Heart right ventricle (tissue), 16 donors: ENCODE results near the gene POU6F2. TPM values are rescaled to one million over a fixed set of nuclear protein-coding genes. Genes with fewer than 3 reads are reported as not detected.

Experiments
- ATAC-seq, 8 donors: fragments of 200-7000 bp; cut with Tn5 transposase; one replicate each; pipeline ENCODE4 v1.9.1; 2020; ENCODE audit warnings: mild to moderate bottlenecking in 8 of 8, moderate library complexity in 8 of 8, moderate number of reproducible peaks in 1 of 8
- DNase-seq, 2 donors: peaks; one replicate each; pipeline ENCODE4 v3.0.0-alpha.2; 2020
- H3K27ac ChIP-seq, 10 donors: fragments of 200-600 bp; sonication (generic) in 2 of 10; one replicate each; pipeline versions ENCODE4 v1.5.0 to v1.8.0; 2020 to 2022; ENCODE audit warnings: mild to moderate bottlenecking in 3 of 10
- H3K27me3 ChIP-seq, 7 donors: fragments of 200-600 bp; one replicate each; pipeline ENCODE4 v1.8.0; 2021 to 2022; ENCODE audit warnings: mild to moderate bottlenecking in 2 of 7
- H3K36me3 ChIP-seq, 9 donors: fragments of 200-600 bp; sonication (generic) in 1 of 9; one replicate each; pipeline versions ENCODE4 v1.5.0 to v1.8.0; 2020 to 2022; ENCODE audit warnings: mild to moderate bottlenecking in 2 of 9
- H3K4me1 ChIP-seq, 9 donors: fragments of 200-600 bp; sonication (generic) in 1 of 9; one replicate each; pipeline versions ENCODE4 v1.5.0 to v1.8.0; 2020 to 2022; ENCODE audit warnings: mild to moderate bottlenecking in 4 of 9
- H3K4me3 ChIP-seq, 10 donors: fragments of 200-600 bp; sonication (generic) in 2 of 10; one replicate each; pipeline versions ENCODE4 v1.5.0 to v1.8.0; 2020 to 2022; ENCODE audit warnings: mild to moderate bottlenecking in 7 of 10, moderate library complexity in 2 of 10
- H3K9me3 ChIP-seq, 11 donors: fragments of 200-600 bp in 10 of 11; sonication (generic) in 2 of 11; one replicate each; pipeline versions ENCODE4 v1.5.0 to v1.8.0; 2013 to 2022; ENCODE audit warnings: mild to moderate bottlenecking in 2 of 11, control low read depth in 1 of 11, moderate library complexity in 1 of 11
- WGBS, 2 donors: extraction: QIAGEN DNeasy Blood & Tissue Kit; methylation state at CpG; one replicate each; pipeline ENCODE4 v1.1.7; 2013; ENCODE audit warnings: inconsistent platforms in 1 of 2; 5-methylcytosine and 5-hydroxymethylcytosine counted together
- intact Hi-C, 10 donors: fragments of 100-400 bp; cut with DNase I; formaldehyde crosslinking; loops; one replicate each; pipeline versions ENCODE4 v1.11.1 to v1.14.2; 2022
- polyA plus RNA-seq, 2 donors: library from polyadenylated mRNA; stranded (reverse); fragments of 200-250 nt; gene quantifications; one replicate each; pipeline ENCODE4 v1.2.3, GENCODE V29; 2013
- total RNA-seq, 10 donors: library from RNA; stranded (reverse); fragmentation: NEBNext Ultra II Directional in 3 of 10; extraction: Animal tissue kit (Norgen Biotek cat#: 25700) in 3 of 10; gene quantifications; one replicate each; pipeline versions ENCODE4 v1.2.1 to v1.2.4, GENCODE V29; 2021 to 2023
- TF ChIP-seq, protein P1 (sequence below), 9 donors: fragments of 200-600 bp; sonication (generic) in 2 of 9; IDR thresholded peaks; one replicate each; pipeline versions ENCODE4 v1.5.0 to v1.8.0; 2021 to 2022; ENCODE audit warnings: antibody characterized with exemption in 9 of 9, mild to moderate bottlenecking in 5 of 9, moderate library complexity in 1 of 9
- donor health status: Arrhythmogenic right ventricular cardiomyopathy.
- donor health status: ischemic (EF 13 %, LVEDD 7.1; RV severe dilation, severe dysfunction).
- donor health status: healthy with polysubstance abuse.
- donor health status: DM: no; HTN: yes; CAD: no.
- donor health status: DM: no; HTN: no; CAD: no.
- donor health status: ischemic (EF 25% LVEDD 6.9; RV normal size, moderate dysfunction).
- donor health status: ischemic (EF 25% LVEDD 5.7; RV mildly dilated, moderate dysfunction).
- donor health status: healthy.
- donor health status: DM: yes; HTN: yes; CAD: no.
- donor health status: Ischemic cardiomyopathy.
- donor health status: ischemic (EF 35%, LVEDD 5.7; RV mildly dilated, moderate dysfunction).
- donor health status: nonischemic (EF 11% LVEDD 7.7; RV severe dilation, severe dysfunction).
- donor health status: DM: yes; HTN: yes; CAD: no.
- donor health status: PGD.
- donor health status: ischemic (EF 29% LVEDD 5.4; RV normal size, mild dysfunction).
- donor health status: nonischemic (EF 23%, LVEDD 6.1; RV moderate dilation, normal function).

Gene POU6F2
- total and polyA plus RNA-seq, 12 donors, result under 0.01 to 0.83 (median 0.34) TPM

DNA sequence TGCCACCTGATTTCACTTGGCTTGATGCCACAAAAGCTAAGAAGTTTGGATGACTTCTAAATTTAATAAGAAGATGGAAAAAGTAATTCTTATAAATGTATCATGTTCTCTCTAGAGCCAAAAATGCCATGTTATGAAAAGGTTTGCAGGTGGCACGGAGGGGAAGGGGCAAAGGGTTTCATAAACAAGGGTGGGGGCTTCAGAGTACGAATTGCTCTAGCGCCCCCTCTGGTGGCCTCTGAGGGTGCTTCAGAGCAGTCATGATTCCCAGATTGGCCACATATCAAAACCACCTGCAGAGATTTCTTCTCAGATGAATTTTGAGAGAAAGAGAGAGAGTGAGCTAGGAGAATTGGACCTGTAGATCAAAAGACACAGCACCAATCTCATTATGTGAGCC lies 379.9 kb downstream of the POU6F2 start:
- Histone ChIP-seq H3K27ac (no peak overlapping the region), H3K9me3 (no peaks in the 10 kb centered on the region), H3K4me1 (peaks cover 0 to 13% (median 9%) of the 10 kb centered on the region in 9 donors), H3K27me3 (peaks cover 0 to 4% (median 0%) of the 10 kb centered on the region in 7 donors), H3K4me3 (no peak overlapping the region), H3K36me3 (no peaks in the 10 kb centered on the region)
- ATAC-seq, result no peak
- 23 to 28% methylated on average over 3 of the region's 3 CpGs for WGBS, 2 donors
- no peak for DNase-seq
- TF ChIP-seq, protein P1, sequence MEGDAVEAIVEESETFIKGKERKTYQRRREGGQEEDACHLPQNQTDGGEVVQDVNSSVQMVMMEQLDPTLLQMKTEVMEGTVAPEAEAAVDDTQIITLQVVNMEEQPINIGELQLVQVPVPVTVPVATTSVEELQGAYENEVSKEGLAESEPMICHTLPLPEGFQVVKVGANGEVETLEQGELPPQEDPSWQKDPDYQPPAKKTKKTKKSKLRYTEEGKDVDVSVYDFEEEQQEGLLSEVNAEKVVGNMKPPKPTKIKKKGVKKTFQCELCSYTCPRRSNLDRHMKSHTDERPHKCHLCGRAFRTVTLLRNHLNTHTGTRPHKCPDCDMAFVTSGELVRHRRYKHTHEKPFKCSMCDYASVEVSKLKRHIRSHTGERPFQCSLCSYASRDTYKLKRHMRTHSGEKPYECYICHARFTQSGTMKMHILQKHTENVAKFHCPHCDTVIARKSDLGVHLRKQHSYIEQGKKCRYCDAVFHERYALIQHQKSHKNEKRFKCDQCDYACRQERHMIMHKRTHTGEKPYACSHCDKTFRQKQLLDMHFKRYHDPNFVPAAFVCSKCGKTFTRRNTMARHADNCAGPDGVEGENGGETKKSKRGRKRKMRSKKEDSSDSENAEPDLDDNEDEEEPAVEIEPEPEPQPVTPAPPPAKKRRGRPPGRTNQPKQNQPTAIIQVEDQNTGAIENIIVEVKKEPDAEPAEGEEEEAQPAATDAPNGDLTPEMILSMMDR (IDR thresholded peaks at IDR 0.05), result peak in 3 of 9 donors; percentile 19 to 27 (median 21)
- intact Hi-C loops, result no loop called here

DNA sequence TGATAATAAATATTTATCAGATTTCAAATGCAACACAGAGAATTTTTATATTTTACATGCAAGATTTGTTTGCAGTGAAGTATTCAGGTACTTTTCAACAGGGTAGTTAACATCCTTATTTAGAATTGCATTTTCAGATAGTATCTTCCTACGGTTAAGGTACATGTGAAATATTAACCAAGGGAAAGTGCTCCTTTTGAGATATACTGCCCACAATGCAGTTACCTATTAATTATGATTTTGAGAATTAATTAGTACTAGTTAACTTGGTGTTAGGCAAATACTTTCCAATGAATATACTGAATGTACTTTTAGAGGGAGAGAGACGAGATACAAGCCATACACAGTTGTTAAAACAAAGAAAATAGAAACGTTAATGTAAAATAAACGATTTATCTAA lies 382.3 kb downstream of the POU6F2 start:
- DNase-seq (no peak), ATAC-seq (no peak)
- TF ChIP-seq, protein P1 (IDR thresholded peaks at IDR 0.05), result no peak
- no peaks in the 10 kb centered on the region for H3K36me3 ChIP-seq
- H3K4me3 ChIP-seq, result no peak overlapping the region
- intact Hi-C loops, result no loop called here
- H3K9me3 ChIP-seq, result no peaks in the 10 kb centered on the region
- peaks cover 0 to 4% (median 0%) of the 10 kb centered on the region in 7 donors for H3K27me3 ChIP-seq
- no peak overlapping the region for H3K27ac ChIP-seq
- no peaks in the 10 kb centered on the region for H3K4me1 ChIP-seq
- WGBS, 2 donors, result 74 to 75% methylated on average over 4 of the region's 4 CpGs

DNA sequence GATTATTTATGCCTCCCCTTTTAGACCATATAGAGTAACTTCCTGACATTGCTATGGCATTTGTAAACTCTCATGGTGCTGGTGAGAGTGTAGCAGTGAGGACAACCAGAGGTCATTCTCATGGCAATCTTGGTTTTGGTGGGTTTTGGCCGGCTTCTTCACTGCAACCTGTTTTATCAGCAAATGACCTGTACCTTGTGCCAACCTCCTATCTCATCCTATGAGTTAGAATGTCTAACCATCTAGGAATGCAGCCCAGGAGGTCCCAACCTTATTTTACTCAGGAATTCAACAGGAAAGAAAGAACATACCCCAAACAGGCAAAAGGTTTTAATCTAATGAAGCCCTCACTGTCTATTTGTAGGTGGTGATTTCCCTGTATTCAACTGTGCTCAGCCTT lies 383.1 kb downstream of the POU6F2 start:
- Histone ChIP-seq H3K27ac (no peak overlapping the region), H3K4me3 (no peak overlapping the region), H3K9me3 (no peaks in the 10 kb centered on the region), H3K27me3 (peaks cover 0 to 4% (median 0%) of the 10 kb centered on the region in 7 donors), H3K4me1 (no peaks in the 10 kb centered on the region), H3K36me3 (no peaks in the 10 kb centered on the region)
- intact Hi-C loops, result no loop called here
- WGBS, 2 donors, result 69 to 79% methylated on average over 1 of the region's 1 CpG
- TF ChIP-seq, protein P1 (IDR thresholded peaks at IDR 0.05), result no peak
- ATAC-seq, result no peak
- no peak for DNase-seq

DNA sequence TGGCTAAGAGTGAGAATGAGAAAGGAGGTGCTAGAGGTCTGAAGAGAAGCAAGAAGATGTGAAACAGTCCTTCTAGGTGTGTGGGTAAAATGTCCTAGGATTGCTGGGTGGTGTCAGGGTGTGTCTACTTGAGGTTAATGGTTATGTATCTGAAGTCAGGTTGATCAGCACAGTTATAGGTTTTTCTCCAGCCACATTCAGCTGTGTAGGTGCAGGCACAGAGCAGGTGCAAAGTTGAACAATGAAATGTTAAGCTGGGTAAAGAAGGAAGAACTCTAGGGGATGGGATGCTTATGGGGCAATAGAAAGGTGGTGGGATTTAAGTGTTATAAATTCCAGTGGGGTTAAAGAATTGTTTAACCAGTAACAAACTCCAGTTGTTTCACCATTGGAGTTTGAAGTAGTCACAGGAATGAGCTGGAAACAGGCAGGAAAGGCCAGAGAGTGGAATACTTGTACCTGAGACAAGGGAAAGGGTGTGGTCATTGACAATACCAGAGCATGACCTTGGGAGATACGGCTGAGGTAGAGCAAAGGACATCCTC lies 388.1 kb downstream of the POU6F2 start:
- intact Hi-C loops, result no loop called here
- H3K4me1 ChIP-seq, result no peaks in the 10 kb centered on the region
- DNase-seq (no peak), ATAC-seq (no peak)
- WGBS, 2 donors, result 47 to 67% methylated on average over 1 of the region's 1 CpG
- H3K27me3 ChIP-seq, result peaks cover 0 to 2% (median 0%) of the 10 kb centered on the region in 7 donors
- H3K4me3 ChIP-seq, result no peak overlapping the region
- H3K36me3 ChIP-seq, result no peaks in the 10 kb centered on the region
- TF ChIP-seq, protein P1 (IDR thresholded peaks at IDR 0.05), result no peak
- H3K27ac ChIP-seq, result no peak overlapping the region
- H3K9me3 ChIP-seq, result peaks cover 0 to 6% (median 0%) of the 10 kb centered on the region in 11 donors
